Uterus (tissue), 2 donors: ENCODE data around the gene GCLM.

Experiments used
- POLR2A ChIP-seq, 2 donors: fragments of 450-650 bp; IDR thresholded peaks; one replicate each; pipeline ENCODE4 v1.6.1; 2016; ENCODE audit warnings: antibody characterized with exemption in 2 of 2, mild to moderate bottlenecking in 1 of 2, moderate library complexity in 1 of 2
- TF ChIP-seq, protein P1 (sequence below), 4 experiments: fragments of 200-600 bp in 2 of 4; fragments of 450-650 bp in 2 of 4; sonication (generic) in 2 of 4; IDR thresholded peaks; one replicate each; pipeline ENCODE4 v1.5.1; 2016 to 2019; ENCODE audit warnings: antibody characterized with exemption in 4 of 4, mild to moderate bottlenecking in 2 of 4, moderate library complexity in 1 of 4

DNA sequence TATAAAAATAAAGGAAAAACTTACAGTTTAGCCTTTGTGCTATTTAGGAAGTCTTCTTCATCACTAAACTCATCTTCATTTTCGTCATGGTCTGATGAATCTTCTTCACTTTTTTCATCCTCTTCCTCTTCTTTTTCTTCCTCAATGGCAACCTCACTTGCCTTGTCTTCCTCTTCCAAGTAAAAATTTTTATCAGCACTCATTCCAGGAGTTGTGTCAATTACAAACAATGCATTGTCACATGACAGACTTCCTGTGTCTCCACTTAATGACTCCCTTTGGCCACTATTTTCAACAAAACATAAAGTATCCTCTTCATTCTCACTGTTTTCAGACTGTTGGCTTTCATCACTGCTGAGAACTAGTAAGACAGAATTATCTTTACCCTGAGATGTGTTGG is 33.0 kb downstream of the GCLM start:
- no peak for TF ChIP-seq POLR2A (IDR thresholded peaks at IDR 0.05)
- TF ChIP-seq, protein P1, sequence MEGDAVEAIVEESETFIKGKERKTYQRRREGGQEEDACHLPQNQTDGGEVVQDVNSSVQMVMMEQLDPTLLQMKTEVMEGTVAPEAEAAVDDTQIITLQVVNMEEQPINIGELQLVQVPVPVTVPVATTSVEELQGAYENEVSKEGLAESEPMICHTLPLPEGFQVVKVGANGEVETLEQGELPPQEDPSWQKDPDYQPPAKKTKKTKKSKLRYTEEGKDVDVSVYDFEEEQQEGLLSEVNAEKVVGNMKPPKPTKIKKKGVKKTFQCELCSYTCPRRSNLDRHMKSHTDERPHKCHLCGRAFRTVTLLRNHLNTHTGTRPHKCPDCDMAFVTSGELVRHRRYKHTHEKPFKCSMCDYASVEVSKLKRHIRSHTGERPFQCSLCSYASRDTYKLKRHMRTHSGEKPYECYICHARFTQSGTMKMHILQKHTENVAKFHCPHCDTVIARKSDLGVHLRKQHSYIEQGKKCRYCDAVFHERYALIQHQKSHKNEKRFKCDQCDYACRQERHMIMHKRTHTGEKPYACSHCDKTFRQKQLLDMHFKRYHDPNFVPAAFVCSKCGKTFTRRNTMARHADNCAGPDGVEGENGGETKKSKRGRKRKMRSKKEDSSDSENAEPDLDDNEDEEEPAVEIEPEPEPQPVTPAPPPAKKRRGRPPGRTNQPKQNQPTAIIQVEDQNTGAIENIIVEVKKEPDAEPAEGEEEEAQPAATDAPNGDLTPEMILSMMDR (IDR thresholded peaks at IDR 0.05) = no peak
